T-cell (primary cell): Measurements from ENCODE around the gene MED26. TPM values are rescaled to one million over a fixed set of nuclear protein-coding genes. Genes with fewer than 3 reads are reported as not detected.
"Not testable (repeated sequence)": the region's sequence is repeated elsewhere in the genome, so short reads cannot be mapped to it uniquely, and the experiment has no call there.

ENCODE experiments used
- ATAC-seq, 4 experiments: fragments of 200-7000 bp in 3 of 4; fragments of 150-1000 bp in 1 of 4; cut with Tn5 transposase; replicated peaks in 1 of 4; 1 replicate in 3 of 4; 2 replicates in 1 of 4; pipeline ENCODE4 v1.10.0; 2021; ENCODE audit warnings: moderate library complexity in 3 of 4, mild to moderate bottlenecking in 2 of 4, moderate number of reproducible peaks in 1 of 4
- CTCF ChIA-PET, 2 donors: fragments of 300-600 bp; sonication (Branson Sonifier 250); formaldehyde crosslinking; loops; one replicate each; lab custom pipeline; 2022; ENCODE audit warnings: antibody characterized with exemption in 2 of 2; lab: Charles Lee
- POLR2A ChIA-PET, 2 donors: fragments of 300-600 bp; sonication (Branson Sonifier 250); formaldehyde crosslinking; loops; one replicate each; lab custom pipeline; 2022; ENCODE audit warnings: antibody characterized with exemption in 2 of 2; lab: Charles Lee
- DNase-seq, 35 experiments: peaks; one replicate each; pipeline versions ENCODE4 v3.0.0 to v3.0.0-alpha.2; 2013 to 2023
- H3K27ac ChIP-seq: one replicate; pipeline ENCODE4 v1.5.1; 2013; ENCODE audit warnings: low read length
- H3K27me3 ChIP-seq, 2 experiments: replicated peaks in 1 of 2; 1 replicate in 1 of 2; 2 replicates in 1 of 2; pipeline versions ENCODE4 v1.6.1 to v1.7.0; 2013; ENCODE audit warnings: low read length in 1 of 2, mixed read lengths in 1 of 2; ENCODE audit not compliant: control insufficient read depth in 2 of 2, insufficient read depth in 2 of 2; ENCODE audit errors: extremely low read depth in 1 of 2
- H3K36me3 ChIP-seq, 2 donors: 1 replicate in 1 of 2; 2 replicates in 1 of 2; pipeline versions ENCODE4 v1.6.1 to v1.7.0; 2013; ENCODE audit warnings: low read length in 1 of 2; ENCODE audit not compliant: control insufficient read depth in 2 of 2, insufficient read depth in 1 of 2; ENCODE audit errors: extremely low read depth in 1 of 2
- H3K4me1 ChIP-seq, 2 experiments: 1 replicate in 1 of 2; 2 replicates in 1 of 2; pipeline versions ENCODE4 v1.6.1 to v1.7.0; 2013; ENCODE audit warnings: low read length in 2 of 2, mixed read lengths in 1 of 2; ENCODE audit not compliant: insufficient read depth in 2 of 2, control insufficient read depth in 1 of 2; ENCODE audit errors: extremely low read depth in 1 of 2
- H3K4me3 ChIP-seq, 2 donors: 1 replicate in 1 of 2; 2 replicates in 1 of 2; pipeline versions ENCODE4 v1.5.1 to v1.7.0; 2013; ENCODE audit warnings: mild to moderate bottlenecking in 2 of 2, low read length in 1 of 2, moderate library complexity in 1 of 2; ENCODE audit not compliant: control insufficient read depth in 1 of 2; ENCODE audit errors: extremely low read depth in 1 of 2
- H3K9me3 ChIP-seq: 2 replicates; pipeline ENCODE4 v1.7.0; 2013
- H3K27ac Mint-ChIP-seq, 2 donors: one replicate each; pipeline ENCODE4 v1.8.0; 2020 to 2021; ENCODE audit warnings: mild to moderate bottlenecking in 2 of 2, mixed read lengths in 2 of 2
- H3K27me3 Mint-ChIP-seq, 2 donors: one replicate each; pipeline ENCODE4 v1.8.0; 2021 to 2022; ENCODE audit warnings: mixed read lengths in 2 of 2
- H3K36me3 Mint-ChIP-seq: one replicate; pipeline ENCODE4 v1.8.0; 2021; ENCODE audit warnings: mixed read lengths
- H3K4me1 Mint-ChIP-seq, 3 donors: one replicate each; pipeline ENCODE4 v1.8.0; 2020 to 2022; ENCODE audit warnings: mixed read lengths in 3 of 3, mild to moderate bottlenecking in 1 of 3
- H3K4me3 Mint-ChIP-seq, 3 donors: one replicate each; pipeline ENCODE4 v1.8.0; 2020 to 2022; ENCODE audit warnings: mild to moderate bottlenecking in 3 of 3, mixed read lengths in 3 of 3, moderate library complexity in 3 of 3
- H3K9me3 Mint-ChIP-seq, 3 donors: one replicate each; pipeline ENCODE4 v1.8.0; 2020 to 2022; ENCODE audit warnings: mixed read lengths in 3 of 3
- WGBS: methylation state at CpG from one replicate; pipeline ENCODE4 v1.1.5; 2013; ENCODE audit warnings: missing lambda C conversion rate; ENCODE audit not compliant: insufficient coverage; 5-methylcytosine and 5-hydroxymethylcytosine counted together
- total RNA-seq, 35 experiments: library from RNA in 6 of 35; stranded (reverse) in 6 of 35; fragments of 120-200 nt in 1 of 35; gene quantifications; one replicate each; pipeline versions ENCODE4 v1.2.1 to v1.2.4 and lab custom pipeline; 2013 to 2026

MED26 gene
- total RNA-seq, 5 donors from 2014 or later (not counting 1 experiment from before 2014, with no cell fraction given), result 14.7 to 42.0 (median 21.1) TPM

- Mint-ChIP-seq H3K4me3 (no peak overlapping the region), H3K36me3 (no peaks in the 10 kb centered on the region), H3K27me3 (peaks cover 0 to 3% of the 10 kb centered on the region in 2 donors), H3K27ac (no peak overlapping the region), H3K4me1 (no peaks in the 10 kb centered on the region), H3K9me3 (no peaks in the 10 kb centered on the region)
- Histone ChIP-seq H3K4me1 (no peaks in the 10 kb centered on the region), H3K27me3 (peaks cover 0 to 2% of the 10 kb centered on the region in 2 experiments), H3K27ac (no peak overlapping the region), H3K36me3 (no peaks in the 10 kb centered on the region), H3K4me3 (no peak overlapping the region), H3K9me3 (no peaks in the 10 kb centered on the region)
- POLR2A ChIA-PET, result interaction anchor here in 1 of 2 donors (0.5 kb wide), 1 partner anchor 105 kb away, joined by 10 read pairs; no protein-coding TSS in a partner anchor
- WGBS, result 93% methylated on average over 6 of the region's 12 CpGs
- CTCF ChIA-PET, result no interaction called here
- DNase-seq (no peak), ATAC-seq (no peak)
These were observed 43.8 kb upstream of the MED26 start for GRCh38 chr19:16671652-16672274.

GRCh38 chr19:16670291-16670690 is 42.3 kb upstream of the MED26 start:
- no peaks in the 10 kb centered on the region for H3K4me1 Mint-ChIP-seq
- ATAC-seq (no peak), DNase-seq (no peak)
- no peaks in the 10 kb centered on the region for H3K36me3 ChIP-seq
- no peak overlapping the region for H3K27ac ChIP-seq
- peaks cover 0 to 3% of the 10 kb centered on the region in 2 donors for H3K27me3 Mint-ChIP-seq
- POLR2A ChIA-PET, result no interaction called here
- H3K4me3 Mint-ChIP-seq, result no peak overlapping the region
- H3K27me3 ChIP-seq, result peaks cover 0 to 2% of the 10 kb centered on the region in 2 experiments
- WGBS, result 88% methylated on average over 7 of the region's 13 CpGs
- no peaks in the 10 kb centered on the region for H3K36me3 Mint-ChIP-seq
- H3K4me1 ChIP-seq, result no peaks in the 10 kb centered on the region
- no peaks in the 10 kb centered on the region for H3K9me3 Mint-ChIP-seq
- no peak overlapping the region for H3K4me3 ChIP-seq
- CTCF ChIA-PET, result interaction anchor here in 1 of 2 donors (0.7 kb wide), 1 partner anchor 283 kb away, joined by 6 read pairs; no protein-coding TSS in a partner anchor
- H3K9me3 ChIP-seq, result no peaks in the 10 kb centered on the region
- no peak overlapping the region for H3K27ac Mint-ChIP-seq

- H3K4me3 Mint-ChIP-seq, H3K36me3 ChIP-seq, DNase-seq, ATAC-seq, H3K27me3 ChIP-seq, H3K27ac Mint-ChIP-seq, H3K27me3 Mint-ChIP-seq, H3K9me3 ChIP-seq, H3K4me1 ChIP-seq, H3K4me1 Mint-ChIP-seq, H3K4me3 ChIP-seq, H3K36me3 Mint-ChIP-seq, H3K9me3 Mint-ChIP-seq, H3K27ac ChIP-seq: not testable (repeated sequence)
- WGBS, result no CpG with 5 or more reads among the region's 4 CpGs
- CTCF ChIA-PET, result interaction anchor here in 1 of 2 donors (1.1 kb wide), 1 partner anchor 8 kb away, joined by 3 read pairs; the partner anchor contains the start of gene TMEM38A
- POLR2A ChIA-PET, result interaction anchor here (0.6 to 0.7 kb wide), 2 partner anchors 53 to 78 kb away, joined by 3 read pairs; no protein-coding TSS in a partner anchor
These were observed 40.7 kb upstream of the MED26 start for GRCh38 chr19:16668702-16669101.

- no peaks in the 10 kb centered on the region for H3K27me3 ChIP-seq
- no peak overlapping the region for H3K27ac ChIP-seq
- ChIA-PET POLR2A (interaction anchor here in 1 of 2 donors (0.6 kb wide), 1 partner anchor 77 kb away, joined by 3 read pairs; no protein-coding TSS in a partner anchor), CTCF (no interaction called here)
- Mint-ChIP-seq H3K4me1 (peaks cover 3 to 6% (median 3%) of the 10 kb centered on the region in 3 donors), H3K4me3 (no peak overlapping the region), H3K36me3 (no peaks in the 10 kb centered on the region), H3K27me3 (peaks cover 0 to 3% of the 10 kb centered on the region in 2 donors), H3K27ac (no peak overlapping the region), H3K9me3 (no peaks in the 10 kb centered on the region)
- H3K36me3 ChIP-seq, result no peaks in the 10 kb centered on the region
- H3K9me3 ChIP-seq, result no peaks in the 10 kb centered on the region
- H3K4me3 ChIP-seq, result no peak overlapping the region
- DNase-seq, result no peak
- H3K4me1 ChIP-seq, result peaks cover 0 to 5% of the 10 kb centered on the region in 2 experiments
- no peak for ATAC-seq
- WGBS, result 84% methylated on average over 4 of the region's 5 CpGs
These were observed 40.2 kb upstream of the MED26 start for GRCh38 chr19:16668176-16668575.

GRCh38 chr19:16661480-16662034 is 33.6 kb upstream of the MED26 start:
- POLR2A ChIA-PET, result interaction anchor here (0.5 to 1.1 kb wide), 3 partner anchors 118 to 1198 kb away, joined by 3 to 7 read pairs (median 3); partner anchors contain the start of gene CALR3 (in 1 of the 2)

More at GRCh38 chr19:16661480-16662034, 33.6 kb upstream of the MED26 start:
- Mint-ChIP-seq H3K27me3 (no peaks in the 10 kb centered on the region), H3K4me3 (peak overlapping the region; percentile 75 to 93 (median 80)), H3K9me3 (no peaks in the 10 kb centered on the region), H3K36me3 (peaks cover 11% of the 10 kb centered on the region), H3K4me1 (peaks cover 28 to 44% (median 36%) of the 10 kb centered on the region in 3 donors), H3K27ac (peak overlapping the region in 1 of 2 donors; percentile 34)
- DNase-seq, result peak in 3 of 35 experiments; percentile 2 to 18 (median 13)
- Histone ChIP-seq H3K36me3 (peaks cover 5 to 22% of the 10 kb centered on the region in 2 donors), H3K27ac (no peak overlapping the region), H3K4me3 (peak overlapping the region; percentile 46 to 63), H3K9me3 (no peaks in the 10 kb centered on the region), H3K4me1 (peaks cover 7 to 48% of the 10 kb centered on the region in 2 experiments), H3K27me3 (peaks cover 0 to 7% of the 10 kb centered on the region in 2 experiments)
- CTCF ChIA-PET, result interaction anchor here (0.6 to 1.1 kb wide), 4 partner anchors 7 to 648 kb away, joined by 3 to 8 read pairs (median 3); partner anchors contain the start of gene DDA1 (in 1 of the 2)
- WGBS, result under 1% methylated on average over 26 of the region's 31 CpGs
- no peak for ATAC-seq
